CD14-positive monocyte (primary cell): ENCODE results near the gene GMEB2. TPM values are rescaled to one million over a fixed set of nuclear protein-coding genes. Genes with fewer than 3 reads are reported as not detected.
A peak's percentile ranks its signal among the peaks of the same experiment; 100 is the strongest.

Source experiments
- DNase-seq, 3 donors: peaks; one replicate each; pipeline ENCODE4 v3.0.0-alpha.2; 2011 to 2022
- H2AFZ ChIP-seq: 2 replicates; pipeline ENCODE4 v1.6.0; 2012; ENCODE audit warnings: mild to moderate bottlenecking, low read depth, low read length, inconsistent platforms; ENCODE audit not compliant: insufficient read depth, poor library complexity, severe bottlenecking
- H3K27ac ChIP-seq, 2 donors: 1 replicate in 1 of 2; 2 replicates in 1 of 2; pipeline ENCODE4 v1.5.1; 2012 to 2013; ENCODE audit warnings: low read length in 2 of 2, control low read depth in 1 of 2, inconsistent platforms in 1 of 2, low read depth in 1 of 2, mild to moderate bottlenecking in 1 of 2
- H3K27me3 ChIP-seq, 2 donors: one replicate each; pipeline versions ENCODE4 v1.6.0 to v1.6.1; 2011 to 2013; ENCODE audit warnings: low read length in 2 of 2; ENCODE audit not compliant: control insufficient read depth in 2 of 2, insufficient read depth in 2 of 2
- H3K36me3 ChIP-seq, 2 donors: replicated peaks in 1 of 2; 1 replicate in 1 of 2; 2 replicates in 1 of 2; pipeline versions ENCODE4 v1.5.1 to v1.6.1; 2012 to 2013; ENCODE audit warnings: low read length in 2 of 2, control low read depth in 1 of 2, inconsistent platforms in 1 of 2, mild to moderate bottlenecking in 1 of 2; ENCODE audit not compliant: insufficient read depth in 2 of 2, control insufficient read depth in 1 of 2
- H3K4me1 ChIP-seq, 2 donors: 1 replicate in 1 of 2; 2 replicates in 1 of 2; pipeline versions ENCODE4 v1.5.1 to v1.6.1; 2012 to 2013; ENCODE audit warnings: low read length in 2 of 2, control low read depth in 1 of 2, inconsistent platforms in 1 of 2, mild to moderate bottlenecking in 1 of 2, moderate library complexity in 1 of 2; ENCODE audit not compliant: insufficient read depth in 2 of 2, control insufficient read depth in 1 of 2
- H3K4me2 ChIP-seq: replicated peaks from 2 replicates; pipeline ENCODE3; 2012; ENCODE audit warnings: low read length, moderate library complexity, mild to moderate bottlenecking; ENCODE audit not compliant: poor library complexity, severe bottlenecking; ENCODE audit errors: extremely low read depth
- H3K4me3 ChIP-seq, 3 experiments: fragments of 200-600 bp in 1 of 3; sonication (generic) in 1 of 3; replicated peaks in 1 of 3; 1 replicate in 2 of 3; 2 replicates in 1 of 3; pipeline ENCODE4 v1.5.1; 2011 to 2013; ENCODE audit warnings: low read length in 3 of 3, mild to moderate bottlenecking in 3 of 3, control low read depth in 2 of 3, low read depth in 2 of 3, inconsistent platforms in 1 of 3, moderate library complexity in 1 of 3
- H3K79me2 ChIP-seq: 2 replicates; pipeline ENCODE4 v1.6.0; 2012; ENCODE audit warnings: mild to moderate bottlenecking, control low read depth, inconsistent platforms, low read length, moderate library complexity; ENCODE audit not compliant: insufficient read depth
- H3K9ac ChIP-seq: 2 replicates; pipeline ENCODE4 v1.6.0; 2017; ENCODE audit warnings: low read length, mild to moderate bottlenecking; ENCODE audit not compliant: insufficient read depth, poor library complexity, severe bottlenecking
- H3K9me3 ChIP-seq, 2 donors: replicated peaks in 1 of 2; 1 replicate in 1 of 2; 2 replicates in 1 of 2; pipeline versions ENCODE4 v1.5.1 to v1.6.1; 2012 to 2013; ENCODE audit warnings: low read length in 2 of 2, control low read depth in 1 of 2; ENCODE audit not compliant: control insufficient read depth in 1 of 2, insufficient read depth in 1 of 2
- H4K20me1 ChIP-seq: 2 replicates; pipeline ENCODE4 v1.6.0; 2012; ENCODE audit warnings: mild to moderate bottlenecking, low read length, control low read depth, moderate library complexity; ENCODE audit not compliant: insufficient read depth
- H3K27ac Mint-ChIP-seq, 7 donors: one replicate each; pipeline ENCODE4 v1.8.0; 2020; ENCODE audit warnings: mild to moderate bottlenecking in 7 of 7, mixed read lengths in 7 of 7, moderate library complexity in 6 of 7, inconsistent platforms in 2 of 7
- H3K27me3 Mint-ChIP-seq, 3 donors: one replicate each; pipeline ENCODE4 v1.8.0; 2021 to 2022; ENCODE audit warnings: low read depth in 3 of 3, mild to moderate bottlenecking in 3 of 3, mixed read lengths in 3 of 3, moderate library complexity in 3 of 3, inconsistent platforms in 1 of 3
- H3K36me3 Mint-ChIP-seq, 2 donors: one replicate each; pipeline ENCODE4 v1.8.0; 2020; ENCODE audit warnings: mixed read lengths in 2 of 2, inconsistent platforms in 1 of 2, mild to moderate bottlenecking in 1 of 2
- H3K4me1 Mint-ChIP-seq: one replicate; pipeline ENCODE4 v1.8.0; 2020; ENCODE audit warnings: mild to moderate bottlenecking, mixed read lengths
- H3K4me3 Mint-ChIP-seq, 2 donors: one replicate each; pipeline ENCODE4 v1.8.0; 2020; ENCODE audit warnings: mild to moderate bottlenecking in 2 of 2, mixed read lengths in 2 of 2, moderate library complexity in 1 of 2
- H3K9me3 Mint-ChIP-seq, 7 donors: one replicate each; pipeline ENCODE4 v1.8.0; 2020 to 2022; ENCODE audit warnings: mixed read lengths in 7 of 7, mild to moderate bottlenecking in 6 of 7, moderate library complexity in 6 of 7, inconsistent platforms in 2 of 7
- CTCF ChIP-seq: fragments of 200-600 bp; IDR thresholded peaks from one replicate; pipeline ENCODE4 v1.8.0; 2022; ENCODE audit warnings: antibody characterized with exemption, mild to moderate bottlenecking
- WGBS: methylation state at CpG from one replicate; pipeline ENCODE4 v1.1.5; 2013; ENCODE audit warnings: missing lambda C conversion rate; ENCODE audit not compliant: insufficient coverage; 5-methylcytosine and 5-hydroxymethylcytosine counted together
- intact Hi-C, 2 donors: fragments of 100-400 bp; cut with micrococcal nuclease; formaldehyde crosslinking; loops; one replicate each; pipeline versions ENCODE4 v1.15.0 to v1.15.1; 2023
- polyA plus RNA-seq, 3 donors: library from polyadenylated mRNA; depleted of rRNA in 1 of 3; unstranded in 2 of 3; stranded (reverse) in 1 of 3; fragments of 300-500 nt in 2 of 3; fragments of >200 nt in 1 of 3; fragmentation: Illumina TruSeq in 2 of 3; gene quantifications; 1 replicate in 2 of 3; 2 replicates in 1 of 3; pipeline ENCODE4 v1.2.3, GENCODE V29; 2012 to 2021

Gene GMEB2
- polyA plus RNA-seq, 3 donors: 2.7 to 11.7 (median 3.8) TPM

GRCh38 chr20:63564036-63564810 is 62.7 kb downstream of the GMEB2 start:
- H3K4me3 Mint-ChIP-seq: peak overlapping the region in 1 of 2 donors; percentile 26
- Histone ChIP-seq H2AFZ (no peak overlapping the region), H3K36me3 (peaks cover 40 to 72% of the 10 kb centered on the region in 2 donors), H4K20me1 (peaks cover 97% of the 10 kb centered on the region), H3K4me2 (no peak overlapping the region), H3K9ac (no peak overlapping the region), H3K4me3 (no peak overlapping the region), H3K27me3 (peaks cover 0 to 55% of the 10 kb centered on the region in 2 donors), H3K4me1 (peaks cover 27 to 28% of the 10 kb centered on the region in 2 donors), H3K27ac (no peak overlapping the region), H3K9me3 (peaks cover 15 to 16% of the 10 kb centered on the region in 2 donors), H3K79me2 (no peaks in the 10 kb centered on the region)
- intact Hi-C loops: loop anchor here in 1 of 2 donors (10.0 kb wide), 1 partner anchor 331 kb away; the partner anchor contains the start of gene DNAJC5
- DNase-seq: no peak
- TF ChIP-seq CTCF: no peak
- peaks cover 8 to 35% (median 12%) of the 10 kb centered on the region in 7 donors for H3K9me3 Mint-ChIP-seq
- peaks cover 19 to 72% (median 48%) of the 10 kb centered on the region in 3 donors for H3K27me3 Mint-ChIP-seq
- 96% methylated on average over 62 of the region's 62 CpGs for WGBS
- H3K27ac Mint-ChIP-seq: no peak overlapping the region
- peaks cover 21% of the 10 kb centered on the region for H3K4me1 Mint-ChIP-seq
- peaks cover 30 to 63% of the 10 kb centered on the region in 2 donors for H3K36me3 Mint-ChIP-seq

- peaks cover 40 to 72% of the 10 kb centered on the region in 2 donors for H3K36me3 ChIP-seq
- 96% methylated on average over 55 of the region's 55 CpGs for WGBS
Observed at GRCh38 chr20:63563225-63563935, 63.5 kb downstream of the GMEB2 start.

More at GRCh38 chr20:63563225-63563935, 63.5 kb downstream of the GMEB2 start:
- no peaks in the 10 kb centered on the region for H3K79me2 ChIP-seq
- H3K9ac ChIP-seq: no peak overlapping the region
- H3K4me3 ChIP-seq: no peak overlapping the region
- H3K9me3 Mint-ChIP-seq: peaks cover 8 to 37% (median 14%) of the 10 kb centered on the region in 7 donors
- no peak overlapping the region for H3K4me2 ChIP-seq
- intact Hi-C loops: loop anchor here in 1 of 2 donors (10.0 kb wide), 1 partner anchor 331 kb away; the partner anchor contains the start of gene DNAJC5
- peaks cover 13% of the 10 kb centered on the region for H3K4me1 Mint-ChIP-seq
- H3K27ac Mint-ChIP-seq: no peak overlapping the region
- H3K9me3 ChIP-seq: peaks cover 15 to 16% of the 10 kb centered on the region in 2 donors
- H3K36me3 Mint-ChIP-seq: peaks cover 35 to 71% of the 10 kb centered on the region in 2 donors
- H2AFZ ChIP-seq: no peak overlapping the region
- H3K27ac ChIP-seq: no peak overlapping the region
- peaks cover 19% of the 10 kb centered on the region in 2 donors for H3K4me1 ChIP-seq
- H3K27me3 ChIP-seq: peaks cover 0 to 50% of the 10 kb centered on the region in 2 donors
- peaks cover 97% of the 10 kb centered on the region for H4K20me1 ChIP-seq
- no peak for TF ChIP-seq CTCF
- DNase-seq: no peak
- H3K4me3 Mint-ChIP-seq: no peak overlapping the region
- peaks cover 17 to 70% (median 49%) of the 10 kb centered on the region in 3 donors for H3K27me3 Mint-ChIP-seq
